ENCODE results near the gene DENND4B. TPM values are rescaled to one million over a fixed set of nuclear protein-coding genes. Genes with fewer than 3 reads are reported as not detected.
"Not testable (repeated sequence)": the region's sequence is repeated elsewhere in the genome, so short reads cannot be mapped to it uniquely, and the experiment has no call there.

DENND4B gene
- total RNA-seq, 1 donor, result 58.2 TPM

- DNase-seq (ENCODE audit: low read depth in 2 of 3, low spot score in 2 of 3), result not testable (repeated sequence)
These were observed 55.5 kb downstream of the DENND4B start for GRCh38 chr1:153891042-153891441.

DNA sequence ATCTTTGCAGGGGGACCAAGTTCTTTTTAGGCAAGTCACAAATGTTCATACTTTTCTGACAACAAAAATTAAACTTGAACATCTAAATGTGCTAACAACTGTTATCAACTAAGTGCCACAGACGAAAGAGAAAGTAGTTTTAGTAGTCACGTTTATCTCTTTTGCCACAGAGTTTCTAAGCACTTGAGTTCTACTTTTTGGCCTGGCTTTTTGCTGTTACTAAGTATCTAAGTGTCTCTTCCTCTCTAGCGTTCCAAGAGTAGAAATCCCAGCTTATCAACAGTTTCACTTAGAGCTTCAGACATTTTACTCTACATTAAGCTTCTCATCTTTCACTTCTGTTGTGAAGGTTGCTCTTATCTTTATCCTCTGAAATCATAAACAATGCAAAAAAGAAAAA lies 58.0 kb downstream of the DENND4B start:
- DNase-seq (ENCODE audit: low read depth in 2 of 3, low spot score in 2 of 3), result peak in 1 of 3 donors; percentile 55

DNA sequence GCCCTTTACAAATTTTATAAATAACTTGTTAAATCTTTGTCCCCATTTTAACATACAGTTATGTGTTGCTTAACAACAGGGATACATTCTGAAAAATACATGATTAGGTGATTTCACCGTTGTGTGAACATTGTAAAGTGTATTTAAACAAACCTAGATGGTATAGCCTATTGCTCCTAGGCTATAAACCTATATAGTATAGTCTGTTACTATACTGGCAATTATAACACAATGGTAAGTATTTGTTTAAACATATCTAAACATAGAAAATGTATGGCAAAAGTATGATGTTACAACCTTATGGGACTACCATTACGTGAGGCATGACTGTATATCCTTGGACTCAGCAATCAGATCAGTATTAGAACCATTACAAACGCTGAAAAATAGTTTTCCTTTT lies 60.4 kb downstream of the DENND4B start:
- no peak for DNase-seq (ENCODE audit: low read depth in 2 of 3, low spot score in 2 of 3)

GRCh38 chr1:153883223-153883622 lies 63.3 kb downstream of the DENND4B start:
- DNase-seq (ENCODE audit: low read depth in 2 of 3, low spot score in 2 of 3), result no peak

- no peak for DNase-seq (ENCODE audit: low read depth in 2 of 3, low spot score in 2 of 3)
These were observed 64.1 kb downstream of the DENND4B start for GRCh38 chr1:153882296-153882912.

- no peak for DNase-seq (ENCODE audit: low read depth in 2 of 3, low spot score in 2 of 3)
These were observed 64.8 kb downstream of the DENND4B start for GRCh38 chr1:153881751-153882150.

- DNase-seq (ENCODE audit: low read depth in 2 of 3, low spot score in 2 of 3), result peak in 2 of 3 donors; percentile 81 to 88
These were observed 65.6 kb downstream of the DENND4B start for GRCh38 chr1:153880962-153881361.

- DNase-seq (ENCODE audit: low read depth in 2 of 3, low spot score in 2 of 3), result no peak
These were observed 66.5 kb downstream of the DENND4B start for GRCh38 chr1:153880024-153880423.

Small RNA genes lying within 50 kb of the gene (small RNA-seq; reads per million reads assigned to genes)
- gene AL831737.1 (not detected), gene MIR6737 (not detected)

Other genes starting within 250 kb of the DENND4B start
- gene INTS3, start 218.7 kb downstream of the DENND4B start, total RNA-seq, result 57.4 TPM
- 12.7 TPM for gene SLC27A3, start 171.3 kb downstream of the DENND4B start, total RNA-seq
- gene GATAD2B, start 23.7 kb downstream of the DENND4B start, total RNA-seq, result 33.7 TPM
- gene CRTC2, start 11.9 kb upstream of the DENND4B start, total RNA-seq, result 15.3 TPM
- gene SLC39A1, start 16.8 kb upstream of the DENND4B start, total RNA-seq, result 64.6 TPM
- 61.9 TPM for gene CREB3L4, start 21.2 kb upstream of the DENND4B start, total RNA-seq
- gene JTB, start 31.0 kb upstream of the DENND4B start, total RNA-seq, result 106 TPM
- 30.7 TPM for gene RAB13, start 39.6 kb upstream of the DENND4B start, total RNA-seq
- gene RPS27, start 44.0 kb upstream of the DENND4B start, total RNA-seq, result 2,372 TPM
- under 0.01 TPM for gene NUP210L, start 208.4 kb upstream of the DENND4B start, total RNA-seq
- gene TPM3, start 245.4 kb upstream of the DENND4B start, total RNA-seq, result 314 TPM

All from hematopoietic multipotent progenitor cell (in vitro differentiated cells).